Thyroid gland (tissue), 4 donors: Measurements from ENCODE around the gene COPS2.

ENCODE experiments used
- POLR2A ChIP-seq, 2 donors: fragments of 450-650 bp; IDR thresholded peaks; one replicate each; pipeline ENCODE4 v1.6.1; 2017; ENCODE audit warnings: antibody characterized with exemption in 2 of 2, mild to moderate bottlenecking in 2 of 2, moderate library complexity in 1 of 2
- TF ChIP-seq, protein P1 (sequence below), 6 experiments: fragments of 200-600 bp in 3 of 6; fragments of 450-650 bp in 3 of 6; sonication (generic) in 3 of 6; IDR thresholded peaks; one replicate each; pipeline ENCODE4 v1.5.1; 2016 to 2019; ENCODE audit warnings: antibody characterized with exemption in 6 of 6, mild to moderate bottlenecking in 2 of 6, inconsistent platforms in 1 of 6, moderate library complexity in 1 of 6

GRCh38 chr15:49174902-49175301 lies 19.5 kb upstream of the COPS2 start:
- TF ChIP-seq, protein P1, sequence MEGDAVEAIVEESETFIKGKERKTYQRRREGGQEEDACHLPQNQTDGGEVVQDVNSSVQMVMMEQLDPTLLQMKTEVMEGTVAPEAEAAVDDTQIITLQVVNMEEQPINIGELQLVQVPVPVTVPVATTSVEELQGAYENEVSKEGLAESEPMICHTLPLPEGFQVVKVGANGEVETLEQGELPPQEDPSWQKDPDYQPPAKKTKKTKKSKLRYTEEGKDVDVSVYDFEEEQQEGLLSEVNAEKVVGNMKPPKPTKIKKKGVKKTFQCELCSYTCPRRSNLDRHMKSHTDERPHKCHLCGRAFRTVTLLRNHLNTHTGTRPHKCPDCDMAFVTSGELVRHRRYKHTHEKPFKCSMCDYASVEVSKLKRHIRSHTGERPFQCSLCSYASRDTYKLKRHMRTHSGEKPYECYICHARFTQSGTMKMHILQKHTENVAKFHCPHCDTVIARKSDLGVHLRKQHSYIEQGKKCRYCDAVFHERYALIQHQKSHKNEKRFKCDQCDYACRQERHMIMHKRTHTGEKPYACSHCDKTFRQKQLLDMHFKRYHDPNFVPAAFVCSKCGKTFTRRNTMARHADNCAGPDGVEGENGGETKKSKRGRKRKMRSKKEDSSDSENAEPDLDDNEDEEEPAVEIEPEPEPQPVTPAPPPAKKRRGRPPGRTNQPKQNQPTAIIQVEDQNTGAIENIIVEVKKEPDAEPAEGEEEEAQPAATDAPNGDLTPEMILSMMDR (IDR thresholded peaks at IDR 0.05), result no peak
- no peak for TF ChIP-seq POLR2A (IDR thresholded peaks at IDR 0.05)
